HepG2 (cell line): ENCODE results near the gene ANKRD44.

Source experiments
- ERF ChIP-seq: IDR thresholded peaks from 2 replicates; pipeline ENCODE4 v1.6.1; 2018; ENCODE audit warnings: missing biosample characterization, missing genetic modification reagents
- MXI1 ChIP-seq: IDR thresholded peaks from 3 replicates; pipeline ENCODE4 v1.6.1; 2012; ENCODE audit warnings: low read depth, low read length, inconsistent platforms, borderline replicate concordance
- TAF1 ChIP-seq: sonication (generic); formaldehyde crosslinking; IDR thresholded peaks from 2 replicates; pipeline ENCODE4 v1.4.0; 2020; ENCODE audit warnings: missing genetic modification reagents
- YY1 ChIP-seq: IDR thresholded peaks from 2 replicates; pipeline ENCODE4 v1.6.1; 2011; ENCODE audit warnings: low read length, low read depth, moderate library complexity, mild to moderate bottlenecking; ENCODE audit not compliant: insufficient read depth, insufficient replicate concordance
- ZNF34 ChIP-seq: sonication (generic); formaldehyde crosslinking; IDR thresholded peaks from 2 replicates; pipeline ENCODE4 v1.4.0; 2020; ENCODE audit warnings: mild to moderate bottlenecking, missing genetic modification reagents, borderline replicate concordance
- TF ChIP-seq, protein P1 (sequence below): sonication (generic); formaldehyde crosslinking; IDR thresholded peaks from 2 replicates; pipeline ENCODE4 v1.9.0; 2022; ENCODE audit warnings: missing genetic modification reagents, mild to moderate bottlenecking, borderline replicate concordance

DNA sequence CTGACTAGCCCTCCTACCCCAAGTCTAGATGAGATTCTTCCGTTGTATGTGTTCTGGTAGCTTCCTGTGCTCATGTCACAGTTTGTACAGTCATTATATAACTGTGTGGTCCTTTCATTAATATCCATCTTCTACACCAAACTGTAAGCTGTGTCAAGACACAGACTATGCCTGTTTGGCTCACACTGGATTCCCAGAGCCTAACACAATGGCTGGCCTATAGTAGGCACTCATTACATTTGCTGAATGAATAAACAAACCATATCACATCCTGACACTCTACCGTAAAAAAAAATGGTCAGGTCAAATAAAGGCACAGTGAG is 72.6 kb downstream of the ANKRD44 start:
- TF ChIP-seq, protein P1, sequence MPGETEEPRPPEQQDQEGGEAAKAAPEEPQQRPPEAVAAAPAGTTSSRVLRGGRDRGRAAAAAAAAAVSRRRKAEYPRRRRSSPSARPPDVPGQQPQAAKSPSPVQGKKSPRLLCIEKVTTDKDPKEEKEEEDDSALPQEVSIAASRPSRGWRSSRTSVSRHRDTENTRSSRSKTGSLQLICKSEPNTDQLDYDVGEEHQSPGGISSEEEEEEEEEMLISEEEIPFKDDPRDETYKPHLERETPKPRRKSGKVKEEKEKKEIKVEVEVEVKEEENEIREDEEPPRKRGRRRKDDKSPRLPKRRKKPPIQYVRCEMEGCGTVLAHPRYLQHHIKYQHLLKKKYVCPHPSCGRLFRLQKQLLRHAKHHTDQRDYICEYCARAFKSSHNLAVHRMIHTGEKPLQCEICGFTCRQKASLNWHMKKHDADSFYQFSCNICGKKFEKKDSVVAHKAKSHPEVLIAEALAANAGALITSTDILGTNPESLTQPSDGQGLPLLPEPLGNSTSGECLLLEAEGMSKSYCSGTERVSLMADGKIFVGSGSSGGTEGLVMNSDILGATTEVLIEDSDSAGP (CRISPR knock-in tag) = no peak
- TF ChIP-seq ZNF34 (CRISPR knock-in tag) (no peak), ERF (CRISPR knock-in tag) (no peak), YY1 (no peak), TAF1 (CRISPR knock-in tag) (no peak), MXI1 (no peak)
